GM12801 (cell line): ENCODE results near the gene PPARA.

Experiments
- TF ChIP-seq, protein P1 (sequence below): IDR thresholded peaks from one replicate; pipeline ENCODE4 v1.5.1; 2011; ENCODE audit warnings: control low read depth; ENCODE audit not compliant: insufficient read length; ENCODE audit errors: extremely low read depth

PPARA gene

GRCh38 chr22:46212195-46212594, 61.9 kb downstream of the PPARA start:
- TF ChIP-seq, protein P1, sequence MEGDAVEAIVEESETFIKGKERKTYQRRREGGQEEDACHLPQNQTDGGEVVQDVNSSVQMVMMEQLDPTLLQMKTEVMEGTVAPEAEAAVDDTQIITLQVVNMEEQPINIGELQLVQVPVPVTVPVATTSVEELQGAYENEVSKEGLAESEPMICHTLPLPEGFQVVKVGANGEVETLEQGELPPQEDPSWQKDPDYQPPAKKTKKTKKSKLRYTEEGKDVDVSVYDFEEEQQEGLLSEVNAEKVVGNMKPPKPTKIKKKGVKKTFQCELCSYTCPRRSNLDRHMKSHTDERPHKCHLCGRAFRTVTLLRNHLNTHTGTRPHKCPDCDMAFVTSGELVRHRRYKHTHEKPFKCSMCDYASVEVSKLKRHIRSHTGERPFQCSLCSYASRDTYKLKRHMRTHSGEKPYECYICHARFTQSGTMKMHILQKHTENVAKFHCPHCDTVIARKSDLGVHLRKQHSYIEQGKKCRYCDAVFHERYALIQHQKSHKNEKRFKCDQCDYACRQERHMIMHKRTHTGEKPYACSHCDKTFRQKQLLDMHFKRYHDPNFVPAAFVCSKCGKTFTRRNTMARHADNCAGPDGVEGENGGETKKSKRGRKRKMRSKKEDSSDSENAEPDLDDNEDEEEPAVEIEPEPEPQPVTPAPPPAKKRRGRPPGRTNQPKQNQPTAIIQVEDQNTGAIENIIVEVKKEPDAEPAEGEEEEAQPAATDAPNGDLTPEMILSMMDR, result no peak

DNA sequence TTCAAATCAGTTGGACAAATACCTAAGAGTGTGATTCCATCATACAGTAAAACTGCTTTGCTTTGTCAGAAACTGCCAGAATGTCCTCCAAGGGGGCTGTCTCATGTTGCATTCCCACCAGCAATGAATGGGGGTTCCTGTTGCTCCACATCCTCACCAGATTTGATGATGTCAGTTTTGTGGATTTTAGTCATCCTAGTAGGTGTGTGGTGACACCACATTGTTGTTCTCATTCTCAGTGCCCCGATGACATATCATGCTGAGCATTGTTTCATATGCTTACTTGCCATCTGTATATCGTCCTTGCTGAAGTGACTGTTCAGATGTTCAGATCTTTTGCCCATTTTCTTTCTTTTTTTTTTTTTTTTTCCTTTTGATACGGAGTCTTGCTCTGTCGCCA, 62.7 kb downstream of the PPARA start:
- TF ChIP-seq, protein P1, result no peak

DNA sequence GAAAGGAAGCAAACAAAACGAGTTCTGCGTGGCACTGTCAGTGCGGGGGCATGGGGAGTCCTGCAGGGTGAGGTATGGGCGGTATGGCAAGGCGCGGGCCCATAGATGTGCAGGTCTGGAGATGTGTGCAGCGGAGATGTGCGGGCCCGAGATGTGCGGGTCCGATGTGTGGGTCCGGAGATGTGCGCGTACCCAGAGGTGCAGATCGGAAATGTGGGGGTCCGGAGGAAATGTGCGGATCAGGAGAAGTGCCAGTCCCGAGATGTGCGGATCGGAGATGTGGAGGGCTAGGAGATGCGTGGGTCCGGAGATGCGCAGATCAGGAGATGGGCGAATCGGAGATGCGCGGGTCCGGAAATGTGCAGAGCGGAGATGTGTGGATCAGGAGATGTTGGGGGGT, 63.8 kb downstream of the PPARA start:
- TF ChIP-seq, protein P1, result no peak

DNA sequence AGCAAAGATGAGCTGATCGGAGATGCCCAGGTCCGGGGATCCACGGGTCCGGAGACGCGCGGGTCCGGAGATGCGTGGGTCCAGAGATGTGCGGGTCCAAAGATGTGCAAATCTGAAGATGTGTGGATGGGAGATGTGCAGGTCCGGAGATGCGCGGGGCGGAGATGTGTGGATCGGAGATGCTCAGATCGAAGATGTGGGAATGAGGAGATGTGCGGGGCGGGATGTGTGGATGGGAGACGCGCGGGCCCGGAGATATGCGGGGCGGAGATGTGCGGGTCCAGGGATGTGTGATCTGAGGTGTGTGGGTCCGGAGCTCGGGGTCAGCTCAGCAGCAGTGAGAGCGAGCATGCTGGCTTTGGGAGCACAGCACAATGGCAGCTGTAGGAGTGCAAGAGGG, 64.3 kb downstream of the PPARA start:
- TF ChIP-seq, protein P1, result no peak

DNA sequence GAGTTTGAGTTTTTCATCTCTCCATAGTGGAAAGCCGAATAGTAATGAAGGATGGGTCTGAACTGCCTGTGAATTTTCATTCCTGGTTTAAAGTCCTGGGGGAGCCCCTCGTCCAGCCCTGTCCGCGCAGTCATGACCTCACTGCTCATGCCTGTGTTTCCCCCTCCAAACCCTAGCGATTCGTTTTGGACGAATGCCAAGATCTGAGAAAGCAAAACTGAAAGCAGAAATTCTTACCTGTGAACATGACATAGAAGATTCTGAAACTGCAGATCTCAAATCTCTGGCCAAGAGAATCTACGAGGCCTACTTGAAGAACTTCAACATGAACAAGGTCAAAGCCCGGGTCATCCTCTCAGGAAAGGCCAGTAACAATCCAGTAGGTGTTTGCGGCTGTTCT, 69.3 kb downstream of the PPARA start:
- TF ChIP-seq, protein P1, result no peak

DNA sequence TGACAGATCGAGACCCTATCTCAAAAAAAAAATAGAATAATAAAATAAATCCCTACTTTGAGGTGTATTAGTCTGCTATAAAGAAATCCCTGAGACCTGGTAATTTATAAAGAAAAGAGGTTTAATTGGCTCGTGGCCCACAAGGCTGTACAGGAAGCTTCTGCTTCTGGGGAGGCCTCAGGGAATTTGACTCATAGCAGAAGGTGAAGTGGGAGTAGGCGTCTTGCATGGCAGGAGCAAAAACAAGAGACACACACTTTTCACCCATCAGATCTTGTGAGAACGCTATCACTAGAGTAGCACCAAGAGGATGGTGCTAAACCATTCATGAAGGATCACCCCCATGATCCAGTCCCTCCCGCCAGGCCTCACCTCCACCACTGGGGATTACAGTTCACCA, 70.6 kb downstream of the PPARA start:
- TF ChIP-seq, protein P1, result no peak

GRCh38 chr22:46224044-46224897, 73.9 kb downstream of the PPARA start:
- TF ChIP-seq, protein P1, result no peak
